Measurements from ENCODE around the gene UBE2V1.

DNA sequence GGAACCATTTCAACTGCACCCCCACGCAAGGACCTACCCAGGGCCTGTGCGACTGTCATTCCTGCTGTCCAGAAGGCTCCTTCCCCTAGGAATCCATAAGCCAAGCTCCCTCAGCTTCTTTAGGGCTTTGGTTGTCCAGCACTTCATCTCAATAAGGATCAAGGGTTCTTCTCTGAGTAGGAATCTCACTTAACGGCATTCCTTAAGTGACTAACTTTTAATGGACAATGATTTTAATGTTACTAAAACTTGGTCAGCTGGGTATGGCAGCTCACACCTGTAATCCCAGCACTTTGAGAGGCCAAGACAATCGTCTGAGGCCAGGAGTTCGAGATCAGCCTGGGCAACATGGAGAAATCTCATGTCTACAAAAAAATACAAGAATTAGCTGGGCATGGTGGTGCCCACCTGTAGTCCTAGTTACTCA lies 13.4 kb downstream of the UBE2V1 start:
- TF ChIP-seq, protein P1, sequence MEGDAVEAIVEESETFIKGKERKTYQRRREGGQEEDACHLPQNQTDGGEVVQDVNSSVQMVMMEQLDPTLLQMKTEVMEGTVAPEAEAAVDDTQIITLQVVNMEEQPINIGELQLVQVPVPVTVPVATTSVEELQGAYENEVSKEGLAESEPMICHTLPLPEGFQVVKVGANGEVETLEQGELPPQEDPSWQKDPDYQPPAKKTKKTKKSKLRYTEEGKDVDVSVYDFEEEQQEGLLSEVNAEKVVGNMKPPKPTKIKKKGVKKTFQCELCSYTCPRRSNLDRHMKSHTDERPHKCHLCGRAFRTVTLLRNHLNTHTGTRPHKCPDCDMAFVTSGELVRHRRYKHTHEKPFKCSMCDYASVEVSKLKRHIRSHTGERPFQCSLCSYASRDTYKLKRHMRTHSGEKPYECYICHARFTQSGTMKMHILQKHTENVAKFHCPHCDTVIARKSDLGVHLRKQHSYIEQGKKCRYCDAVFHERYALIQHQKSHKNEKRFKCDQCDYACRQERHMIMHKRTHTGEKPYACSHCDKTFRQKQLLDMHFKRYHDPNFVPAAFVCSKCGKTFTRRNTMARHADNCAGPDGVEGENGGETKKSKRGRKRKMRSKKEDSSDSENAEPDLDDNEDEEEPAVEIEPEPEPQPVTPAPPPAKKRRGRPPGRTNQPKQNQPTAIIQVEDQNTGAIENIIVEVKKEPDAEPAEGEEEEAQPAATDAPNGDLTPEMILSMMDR (IDR thresholded peaks at IDR 0.05): no peak
- TF ChIP-seq POLR2A (IDR thresholded peaks at IDR 0.05): no peak
